B cell (primary cell): ENCODE measurements around the gene MTHFR. TPM values are rescaled to one million over a fixed set of nuclear protein-coding genes. Genes with fewer than 3 reads are reported as not detected.

ENCODE experiments used
- ATAC-seq: fragments of 200-7000 bp; cut with Tn5 transposase; one replicate; pipeline ENCODE4 v1.10.0; 2021; ENCODE audit warnings: low read depth, mild to moderate bottlenecking, moderate number of reproducible peaks, moderate library complexity
- CTCF ChIA-PET: fragments of 350-600 bp; sonication (Branson Sonifier 250); formaldehyde crosslinking; loops from one replicate; lab custom pipeline; 2021; ENCODE audit warnings: antibody characterized with exemption, inconsistent platforms; lab: Charles Lee
- POLR2A ChIA-PET: fragments of 350-600 bp; sonication (Branson Sonifier 250); formaldehyde crosslinking; loops from one replicate; lab custom pipeline; 2021; ENCODE audit warnings: antibody characterized with exemption; lab: Charles Lee
- DNase-seq: peaks from one replicate; pipeline ENCODE4 v3.0.0; 2013
- H2AFZ ChIP-seq: 2 replicates; pipeline ENCODE4 v1.6.1; 2012; ENCODE audit warnings: mild to moderate bottlenecking, low read depth, low read length; ENCODE audit not compliant: insufficient read depth, poor library complexity, severe bottlenecking
- H3K27ac ChIP-seq, 2 donors: 1 replicate in 1 of 2; 2 replicates in 1 of 2; pipeline ENCODE4 v1.5.1; 2012 to 2013; ENCODE audit warnings: low read length in 2 of 2, mild to moderate bottlenecking in 2 of 2, moderate library complexity in 1 of 2
- H3K27me3 ChIP-seq, 4 experiments: fragments of 200-600 bp in 1 of 4; sonication (generic) in 1 of 4; replicated peaks in 1 of 4; 1 replicate in 2 of 4; 2 replicates in 2 of 4; pipeline versions ENCODE4 v1.6.1 to v1.7.0; 2013 to 2016; ENCODE audit warnings: low read length in 3 of 4, mild to moderate bottlenecking in 2 of 4, mixed read lengths in 1 of 4, moderate library complexity in 1 of 4; ENCODE audit not compliant: insufficient read depth in 4 of 4, control insufficient read depth in 3 of 4; ENCODE audit errors: control extremely low read depth in 1 of 4
- H3K36me3 ChIP-seq, 2 experiments: replicated peaks in 1 of 2; 1 replicate in 1 of 2; 2 replicates in 1 of 2; pipeline versions ENCODE4 v1.6.1 to v1.7.1; 2013; ENCODE audit warnings: low read length in 1 of 2; ENCODE audit not compliant: insufficient read depth in 2 of 2, control insufficient read depth in 1 of 2; ENCODE audit errors: control extremely low read depth in 1 of 2, extremely low read depth in 1 of 2
- H3K4me1 ChIP-seq, 2 donors: fragments of 200-600 bp in 1 of 2; sonication (generic) in 1 of 2; 1 replicate in 1 of 2; 2 replicates in 1 of 2; pipeline versions ENCODE4 v1.5.1 to v1.6.1; 2013 to 2017; ENCODE audit warnings: low read length in 2 of 2; ENCODE audit not compliant: control insufficient read depth in 2 of 2, insufficient read depth in 2 of 2
- H3K4me2 ChIP-seq: replicated peaks from 2 replicates; pipeline ENCODE3; 2012; ENCODE audit warnings: mild to moderate bottlenecking, low read depth, low read length; ENCODE audit not compliant: poor library complexity, severe bottlenecking
- H3K4me3 ChIP-seq, 5 experiments: fragments of 200-600 bp in 1 of 5; sonication (generic) in 1 of 5; 1 replicate in 3 of 5; 2 replicates in 2 of 5; pipeline versions ENCODE4 v1.5.1 to v1.7.0; 2011 to 2016; ENCODE audit warnings: low read length in 4 of 5, mild to moderate bottlenecking in 4 of 5, low read depth in 2 of 5, control low read depth in 1 of 5, moderate library complexity in 1 of 5; ENCODE audit not compliant: insufficient read depth in 1 of 5; ENCODE audit errors: control extremely low read depth in 1 of 5, extremely low read depth in 1 of 5
- H3K79me2 ChIP-seq: fragments of 200-600 bp; sonication (generic); one replicate; pipeline ENCODE4 v1.6.0; 2016; ENCODE audit warnings: low read length; ENCODE audit not compliant: control insufficient read depth, insufficient read depth
- H3K9ac ChIP-seq: fragments of 200-600 bp; sonication (generic); 2 replicates; pipeline ENCODE4 v1.6.1; 2017; ENCODE audit warnings: mild to moderate bottlenecking, low read length, moderate library complexity
- H3K9me3 ChIP-seq, 3 donors: one replicate each; pipeline versions ENCODE4 v1.6.1 to v1.7.1; 2013; ENCODE audit warnings: low read length in 2 of 3; ENCODE audit not compliant: control insufficient read depth in 2 of 3, insufficient read depth in 1 of 3; ENCODE audit errors: control extremely low read depth in 1 of 3
- H4K20me1 ChIP-seq: 2 replicates; pipeline ENCODE4 v1.6.0; 2012; ENCODE audit warnings: mild to moderate bottlenecking, low read length; ENCODE audit not compliant: insufficient read depth, control insufficient read depth, poor library complexity, severe bottlenecking
- H3K27ac Mint-ChIP-seq: one replicate; pipeline ENCODE4 v1.8.0; 2021; ENCODE audit warnings: mixed read lengths
- H3K27me3 Mint-ChIP-seq: one replicate; pipeline ENCODE4 v1.8.0; 2021; ENCODE audit warnings: mixed read lengths
- H3K4me1 Mint-ChIP-seq: one replicate; pipeline ENCODE4 v1.8.0; 2021; ENCODE audit warnings: mixed read lengths
- H3K4me3 Mint-ChIP-seq: one replicate; pipeline ENCODE4 v1.8.0; 2021; ENCODE audit warnings: mixed read lengths
- H3K9me3 Mint-ChIP-seq: one replicate; pipeline ENCODE4 v1.8.0; 2022; ENCODE audit warnings: mixed read lengths; ENCODE audit not compliant: insufficient read depth
- CTCF ChIP-seq: fragments of 200-600 bp; IDR thresholded peaks from one replicate; pipeline ENCODE4 v1.8.0; 2022; ENCODE audit warnings: antibody characterized with exemption, mild to moderate bottlenecking
- EZH2 ChIP-seq: IDR thresholded peaks from 2 replicates; pipeline ENCODE4 v1.6.1; 2012; ENCODE audit warnings: borderline replicate concordance, low read depth, mild to moderate bottlenecking, moderate library complexity, low read length; ENCODE audit not compliant: insufficient read depth, poor library complexity, severe bottlenecking
- WGBS: methylation state at CpG from one replicate; pipeline ENCODE4 v1.1.5; 2013; ENCODE audit warnings: missing lambda C conversion rate; ENCODE audit not compliant: insufficient coverage; 5-methylcytosine and 5-hydroxymethylcytosine counted together
- intact Hi-C: fragments of 100-400 bp; cut with micrococcal nuclease; formaldehyde crosslinking; loops from one replicate; pipeline ENCODE4 v1.10.0; 2022
- polyA plus RNA-seq: library from polyadenylated mRNA; depleted of rRNA; stranded (reverse); fragments of >200 nt; gene quantifications from 2 replicates; pipeline ENCODE4 v1.2.3, GENCODE V29; 2012
- total RNA-seq, 2 donors: library from RNA; stranded (reverse); fragments of 120-200 nt in 1 of 2; gene quantifications; 1 replicate in 1 of 2; 2 replicates in 1 of 2; pipeline versions ENCODE4 v1.2.3 to v1.2.4, GENCODE V29; 2013 to 2022

MTHFR gene
- total and polyA plus RNA-seq, 2 donors (not counting 1 experiment from before 2014, with no cell fraction given): 35.8 to 114 TPM

- no peak overlapping the region for H2AFZ ChIP-seq
- H3K9ac ChIP-seq: no peak overlapping the region
- ChIA-PET CTCF (interaction anchor here (1.0 kb wide), 1 partner anchor 49 kb away, joined by 3 read pairs; no protein-coding TSS in a partner anchor), POLR2A (no interaction called here)
- DNase-seq (no peak), ATAC-seq (no peak)
- no peak overlapping the region for H3K27ac ChIP-seq
- H3K79me2 ChIP-seq: peaks cover 2% of the 10 kb centered on the region
- intact Hi-C loops: no loop called here
- TF ChIP-seq EZH2 (no peak), CTCF (no peak)
- Mint-ChIP-seq H3K4me1 (peaks cover 35% of the 10 kb centered on the region), H3K9me3 (no peaks in the 10 kb centered on the region), H3K27ac (peak overlapping the region; percentile 50), H3K4me3 (no peak overlapping the region), H3K27me3 (no peaks in the 10 kb centered on the region)
- H3K4me2 ChIP-seq: no peak overlapping the region
- H3K9me3 ChIP-seq: no peaks in the 10 kb centered on the region
- peaks cover 4% of the 10 kb centered on the region for H4K20me1 ChIP-seq
- peaks cover 19 to 28% of the 10 kb centered on the region in 2 donors for H3K4me1 ChIP-seq
- 87% methylated on average over 13 of the region's 13 CpGs for WGBS
- H3K36me3 ChIP-seq: peaks cover 0 to 45% of the 10 kb centered on the region in 2 experiments
- no peak overlapping the region for H3K4me3 ChIP-seq
- H3K27me3 ChIP-seq: no peaks in the 10 kb centered on the region
These were observed 16.4 kb downstream of the MTHFR start for GRCh38 chr1:11789126-11790067.

GRCh38 chr1:11788549-11789053 lies 17.2 kb downstream of the MTHFR start:
- Mint-ChIP-seq H3K4me3 (no peak overlapping the region), H3K27ac (no peak overlapping the region), H3K27me3 (no peaks in the 10 kb centered on the region), H3K9me3 (no peaks in the 10 kb centered on the region), H3K4me1 (peaks cover 38% of the 10 kb centered on the region)
- no peak for TF ChIP-seq EZH2
- TF ChIP-seq CTCF: no peak
- WGBS: 94% methylated on average over 13 of the region's 14 CpGs
- no peak overlapping the region for H2AFZ ChIP-seq
- H3K79me2 ChIP-seq: no peaks in the 10 kb centered on the region
- intact Hi-C loops: no loop called here
- POLR2A ChIA-PET: no interaction called here
- no peak overlapping the region for H3K4me3 ChIP-seq
- no peak for ATAC-seq
- DNase-seq: no peak
- CTCF ChIA-PET: interaction anchor here (1.0 to 2.5 kb wide), 2 partner anchors 10 to 50 kb away, joined by 3 to 8 read pairs; no protein-coding TSS in a partner anchor
- H3K4me1 ChIP-seq: peaks cover 19 to 32% of the 10 kb centered on the region in 2 donors
- H3K27me3 ChIP-seq: no peaks in the 10 kb centered on the region
- H3K36me3 ChIP-seq: peaks cover 0 to 37% of the 10 kb centered on the region in 2 experiments
- no peak overlapping the region for H3K27ac ChIP-seq
- peaks cover 4% of the 10 kb centered on the region for H4K20me1 ChIP-seq
- H3K9ac ChIP-seq: no peak overlapping the region
- H3K9me3 ChIP-seq: no peaks in the 10 kb centered on the region
- H3K4me2 ChIP-seq: no peak overlapping the region
